Vagina (tissue), 2 donors: ENCODE results near the gene BRIX1.
"Not testable (repeated sequence)": the region's sequence is repeated elsewhere in the genome, so short reads cannot be mapped to it uniquely, and the experiment has no call there.

Experiments
- CTCF ChIP-seq, 3 experiments: fragments of 450-650 bp in 2 of 3; fragments of 200-600 bp in 1 of 3; sonication (generic) in 1 of 3; IDR thresholded peaks; one replicate each; pipeline ENCODE4 v1.5.1; 2017 to 2019; ENCODE audit warnings: antibody characterized with exemption in 3 of 3, mild to moderate bottlenecking in 2 of 3, moderate library complexity in 2 of 3
- POLR2AphosphoS5 ChIP-seq, 2 donors: sonication (generic); formaldehyde crosslinking; IDR thresholded peaks; one replicate each; pipeline ENCODE4 v1.9.0; 2017; ENCODE audit warnings: antibody characterized with exemption in 2 of 2, mild to moderate bottlenecking in 2 of 2, low read depth in 1 of 2; ENCODE audit not compliant: insufficient read depth in 1 of 2

GRCh38 chr5:34923256-34923655 lies 7.7 kb downstream of the BRIX1 start:
- TF ChIP-seq CTCF (IDR thresholded peaks at IDR 0.05); POLR2AphosphoS5 (IDR thresholded peaks at IDR 0.05; ENCODE audit: insufficient read depth in 1 of 2, low read depth in 1 of 2): not testable (repeated sequence)
